HepG2 (cell line): ENCODE results near the gene MSI2. TPM values are rescaled to one million over a fixed set of nuclear protein-coding genes. Genes with fewer than 3 reads are reported as not detected.

Source experiments
- MAFK ChIP-seq, 2 experiments: IDR thresholded peaks in 1 of 2; conservative IDR thresholded peaks in 1 of 2; 2 replicates each; pipeline ENCODE4 v1.6.1; 2011; ENCODE audit warnings: improper control_type of control experiment in 2 of 2, low read length in 2 of 2
- MZF1 ChIP-seq: sonication (generic); formaldehyde crosslinking; IDR thresholded peaks from 2 replicates; pipeline ENCODE4 v1.8.1; 2023; ENCODE audit warnings: mild to moderate bottlenecking, missing genetic modification reagents, borderline replicate concordance
- ZBTB7B ChIP-seq: sonication (generic); formaldehyde crosslinking; IDR thresholded peaks from 2 replicates; pipeline ENCODE4 v1.4.0; 2020; ENCODE audit warnings: missing genetic modification reagents
- ZFP62 ChIP-seq: sonication (generic); formaldehyde crosslinking; IDR thresholded peaks from 2 replicates; pipeline ENCODE4 v1.4.0; 2020; ENCODE audit warnings: missing genetic modification reagents
- ZNF33A ChIP-seq: sonication (generic); formaldehyde crosslinking; IDR thresholded peaks from 2 replicates; pipeline ENCODE4 v1.5.1; 2020; ENCODE audit warnings: missing genetic modification reagents, mild to moderate bottlenecking, moderate library complexity, borderline replicate concordance
- ZNF775 ChIP-seq: sonication (generic); formaldehyde crosslinking; IDR thresholded peaks from 2 replicates; pipeline ENCODE4 v1.4.0; 2020; ENCODE audit warnings: missing genetic modification reagents, mild to moderate bottlenecking, moderate library complexity, borderline replicate concordance
- ZSCAN31 ChIP-seq: sonication (generic); formaldehyde crosslinking; IDR thresholded peaks from 2 replicates; pipeline ENCODE4 v1.5.0; 2020; ENCODE audit warnings: low read depth, mild to moderate bottlenecking, missing genetic modification reagents
- polyA plus RNA-seq, 8 experiments: library from polyadenylated mRNA; depleted of rRNA in 3 of 8; stranded (reverse) in 7 of 8; unstranded in 1 of 8; fragments of >200 nt; fragmentation: Illumina TruSeq in 4 of 8; extraction: Trizol in 4 of 8; gene quantifications; 2 replicates each; pipeline versions ENCODE4 v1.2.1 to v1.2.3, GENCODE V29; 2011 to 2016; ENCODE audit warnings: low read depth in 4 of 8, missing spikeins in 1 of 8, mixed read lengths in 1 of 8; ENCODE audit not compliant: insufficient read depth in 1 of 8
- total RNA-seq, 5 experiments: library from RNA; depleted of rRNA; stranded (reverse); fragments of >200 nt; fragmentation: Illumina TruSeq; extraction: Trizol; gene quantifications; 2 replicates each; pipeline ENCODE4 v1.2.3, GENCODE V29; 2016; ENCODE audit warnings: low read depth in 1 of 5
- TF ChIP-seq, protein P1 (sequence below): sonication (generic); formaldehyde crosslinking; IDR thresholded peaks from 2 replicates; pipeline ENCODE4 v1.5.0; 2020; ENCODE audit warnings: missing genetic modification reagents
- TF ChIP-seq, protein P2 (sequence below): sonication (generic); formaldehyde crosslinking; IDR thresholded peaks from 2 replicates; pipeline ENCODE4 v1.5.0; 2020; ENCODE audit warnings: mild to moderate bottlenecking, missing genetic modification reagents, borderline replicate concordance
- TF ChIP-seq, protein P3 (sequence below): sonication (generic); formaldehyde crosslinking; IDR thresholded peaks from 2 replicates; pipeline ENCODE4 v1.4.0; 2020; ENCODE audit warnings: missing genetic modification reagents, borderline replicate concordance
- TF ChIP-seq, protein P4 (sequence below), 2 experiments: sonication (generic) in 1 of 2; formaldehyde crosslinking in 1 of 2; IDR thresholded peaks; 2 replicates each; pipeline versions ENCODE4 v1.4.0 to v1.6.1; 2018 to 2020; ENCODE audit warnings: missing genetic modification reagents in 2 of 2, borderline replicate concordance in 1 of 2, low read depth in 1 of 2, mild to moderate bottlenecking in 1 of 2, missing biosample characterization in 1 of 2
- TF ChIP-seq, protein P5 (sequence below): IDR thresholded peaks from 2 replicates; pipeline ENCODE4 v1.6.1; 2018; ENCODE audit warnings: missing genetic modification reagents
- TF ChIP-seq, protein P6 (sequence below): sonication (generic); formaldehyde crosslinking; IDR thresholded peaks from 2 replicates; pipeline ENCODE4 v1.4.0; 2020; ENCODE audit warnings: missing genetic modification reagents
- TF ChIP-seq, protein P7 (sequence below): sonication (generic); formaldehyde crosslinking; IDR thresholded peaks from 2 replicates; pipeline ENCODE4 v1.4.0; 2020; ENCODE audit warnings: mild to moderate bottlenecking, missing genetic modification reagents

The MSI2 gene
- total and polyA plus RNA-seq, 2 of the 13 experiments (the other 11 are each of a cell fraction or from before 2014, with no cell fraction given), result 77.5 to 78.4 TPM

DNA sequence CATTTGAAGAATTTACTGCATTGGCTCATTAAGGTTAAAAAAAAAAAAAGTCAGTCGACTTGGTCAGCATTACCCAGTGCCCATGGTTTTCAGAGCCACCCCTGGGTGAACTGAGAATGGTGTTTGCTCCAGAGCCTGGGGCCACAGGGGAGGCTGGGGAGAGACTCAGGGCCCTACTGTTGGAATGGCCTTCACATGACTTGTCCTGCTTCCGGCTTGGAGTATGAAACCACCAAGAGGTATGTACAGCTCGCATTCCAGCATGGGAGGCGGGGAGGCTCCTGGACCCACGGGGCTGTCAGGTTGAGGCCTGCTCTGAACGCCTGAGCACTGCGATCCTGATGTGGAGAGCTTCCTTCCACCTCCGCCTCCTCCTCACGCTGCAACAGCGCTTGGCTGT, 36.8 kb downstream of the MSI2 start (continued):
- TF ChIP-seq, protein P1, sequence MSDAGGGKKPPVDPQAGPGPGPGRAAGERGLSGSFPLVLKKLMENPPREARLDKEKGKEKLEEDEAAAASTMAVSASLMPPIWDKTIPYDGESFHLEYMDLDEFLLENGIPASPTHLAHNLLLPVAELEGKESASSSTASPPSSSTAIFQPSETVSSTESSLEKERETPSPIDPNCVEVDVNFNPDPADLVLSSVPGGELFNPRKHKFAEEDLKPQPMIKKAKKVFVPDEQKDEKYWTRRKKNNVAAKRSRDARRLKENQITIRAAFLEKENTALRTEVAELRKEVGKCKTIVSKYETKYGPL (CRISPR knock-in tag), result no peak
- 0 out of 2 replicates have a peak, but pooled peaks have one; percentile 30 for TF ChIP-seq ZBTB7B (CRISPR knock-in tag)
- TF ChIP-seq ZFP62, result no peak
- TF ChIP-seq, protein P2, sequence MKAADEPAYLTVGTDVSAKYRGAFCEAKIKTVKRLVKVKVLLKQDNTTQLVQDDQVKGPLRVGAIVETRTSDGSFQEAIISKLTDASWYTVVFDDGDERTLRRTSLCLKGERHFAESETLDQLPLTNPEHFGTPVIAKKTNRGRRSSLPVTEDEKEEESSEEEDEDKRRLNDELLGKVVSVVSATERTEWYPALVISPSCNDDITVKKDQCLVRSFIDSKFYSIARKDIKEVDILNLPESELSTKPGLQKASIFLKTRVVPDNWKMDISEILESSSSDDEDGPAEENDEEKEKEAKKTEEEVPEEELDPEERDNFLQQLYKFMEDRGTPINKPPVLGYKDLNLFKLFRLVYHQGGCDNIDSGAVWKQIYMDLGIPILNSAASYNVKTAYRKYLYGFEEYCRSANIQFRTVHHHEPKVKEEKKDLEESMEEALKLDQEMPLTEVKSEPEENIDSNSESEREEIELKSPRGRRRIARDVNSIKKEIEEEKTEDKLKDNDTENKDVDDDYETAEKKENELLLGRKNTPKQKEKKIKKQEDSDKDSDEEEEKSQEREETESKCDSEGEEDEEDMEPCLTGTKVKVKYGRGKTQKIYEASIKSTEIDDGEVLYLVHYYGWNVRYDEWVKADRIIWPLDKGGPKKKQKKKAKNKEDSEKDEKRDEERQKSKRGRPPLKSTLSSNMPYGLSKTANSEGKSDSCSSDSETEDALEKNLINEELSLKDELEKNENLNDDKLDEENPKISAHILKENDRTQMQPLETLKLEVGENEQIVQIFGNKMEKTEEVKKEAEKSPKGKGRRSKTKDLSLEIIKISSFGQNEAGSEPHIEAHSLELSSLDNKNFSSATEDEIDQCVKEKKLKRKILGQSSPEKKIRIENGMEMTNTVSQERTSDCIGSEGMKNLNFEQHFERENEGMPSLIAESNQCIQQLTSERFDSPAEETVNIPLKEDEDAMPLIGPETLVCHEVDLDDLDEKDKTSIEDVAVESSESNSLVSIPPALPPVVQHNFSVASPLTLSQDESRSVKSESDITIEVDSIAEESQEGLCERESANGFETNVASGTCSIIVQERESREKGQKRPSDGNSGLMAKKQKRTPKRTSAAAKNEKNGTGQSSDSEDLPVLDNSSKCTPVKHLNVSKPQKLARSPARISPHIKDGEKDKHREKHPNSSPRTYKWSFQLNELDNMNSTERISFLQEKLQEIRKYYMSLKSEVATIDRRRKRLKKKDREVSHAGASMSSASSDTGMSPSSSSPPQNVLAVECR (CRISPR knock-in tag), result peak; percentile 65; the same call in 1 of the 2 replicates
- TF ChIP-seq, protein P3, sequence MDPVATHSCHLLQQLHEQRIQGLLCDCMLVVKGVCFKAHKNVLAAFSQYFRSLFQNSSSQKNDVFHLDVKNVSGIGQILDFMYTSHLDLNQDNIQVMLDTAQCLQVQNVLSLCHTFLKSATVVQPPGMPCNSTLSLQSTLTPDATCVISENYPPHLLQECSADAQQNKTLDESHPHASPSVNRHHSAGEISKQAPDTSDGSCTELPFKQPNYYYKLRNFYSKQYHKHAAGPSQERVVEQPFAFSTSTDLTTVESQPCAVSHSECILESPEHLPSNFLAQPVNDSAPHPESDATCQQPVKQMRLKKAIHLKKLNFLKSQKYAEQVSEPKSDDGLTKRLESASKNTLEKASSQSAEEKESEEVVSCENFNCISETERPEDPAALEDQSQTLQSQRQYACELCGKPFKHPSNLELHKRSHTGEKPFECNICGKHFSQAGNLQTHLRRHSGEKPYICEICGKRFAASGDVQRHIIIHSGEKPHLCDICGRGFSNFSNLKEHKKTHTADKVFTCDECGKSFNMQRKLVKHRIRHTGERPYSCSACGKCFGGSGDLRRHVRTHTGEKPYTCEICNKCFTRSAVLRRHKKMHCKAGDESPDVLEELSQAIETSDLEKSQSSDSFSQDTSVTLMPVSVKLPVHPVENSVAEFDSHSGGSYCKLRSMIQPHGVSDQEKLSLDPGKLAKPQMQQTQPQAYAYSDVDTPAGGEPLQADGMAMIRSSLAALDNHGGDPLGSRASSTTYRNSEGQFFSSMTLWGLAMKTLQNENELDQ (CRISPR knock-in tag), result no peak
- TF ChIP-seq ZSCAN31 (CRISPR knock-in tag), result no peak
- TF ChIP-seq ZNF775 (CRISPR knock-in tag), result no peak
- TF ChIP-seq, protein P4, sequence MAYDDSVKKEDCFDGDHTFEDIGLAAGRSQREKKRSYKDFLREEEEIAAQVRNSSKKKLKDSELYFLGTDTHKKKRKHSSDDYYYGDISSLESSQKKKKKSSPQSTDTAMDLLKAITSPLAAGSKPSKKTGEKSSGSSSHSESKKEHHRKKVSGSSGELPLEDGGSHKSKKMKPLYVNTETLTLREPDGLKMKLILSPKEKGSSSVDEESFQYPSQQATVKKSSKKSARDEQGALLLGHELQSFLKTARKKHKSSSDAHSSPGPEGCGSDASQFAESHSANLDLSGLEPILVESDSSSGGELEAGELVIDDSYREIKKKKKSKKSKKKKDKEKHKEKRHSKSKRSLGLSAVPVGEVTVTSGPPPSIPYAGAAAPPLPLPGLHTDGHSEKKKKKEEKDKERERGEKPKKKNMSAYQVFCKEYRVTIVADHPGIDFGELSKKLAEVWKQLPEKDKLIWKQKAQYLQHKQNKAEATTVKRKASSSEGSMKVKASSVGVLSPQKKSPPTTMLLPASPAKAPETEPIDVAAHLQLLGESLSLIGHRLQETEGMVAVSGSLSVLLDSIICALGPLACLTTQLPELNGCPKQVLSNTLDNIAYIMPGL (CRISPR knock-in tag; IDR thresholded peaks at IDR 0.05; ENCODE audit: borderline replicate concordance in 1 of 2, low read depth in 1 of 2), result peak; percentile 25 to 47; a peak in 2 of 4 replicates
- TF ChIP-seq, protein P5, sequence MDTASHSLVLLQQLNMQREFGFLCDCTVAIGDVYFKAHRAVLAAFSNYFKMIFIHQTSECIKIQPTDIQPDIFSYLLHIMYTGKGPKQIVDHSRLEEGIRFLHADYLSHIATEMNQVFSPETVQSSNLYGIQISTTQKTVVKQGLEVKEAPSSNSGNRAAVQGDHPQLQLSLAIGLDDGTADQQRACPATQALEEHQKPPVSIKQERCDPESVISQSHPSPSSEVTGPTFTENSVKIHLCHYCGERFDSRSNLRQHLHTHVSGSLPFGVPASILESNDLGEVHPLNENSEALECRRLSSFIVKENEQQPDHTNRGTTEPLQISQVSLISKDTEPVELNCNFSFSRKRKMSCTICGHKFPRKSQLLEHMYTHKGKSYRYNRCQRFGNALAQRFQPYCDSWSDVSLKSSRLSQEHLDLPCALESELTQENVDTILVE (CRISPR knock-in tag), result no peak
- TF ChIP-seq MAFK (conservative IDR thresholded peaks at IDR 0.05 in 1 of 2, IDR thresholded peaks at IDR 0.05 in 1 of 2; ENCODE audit: low read length in 2 of 2), result no peak
- TF ChIP-seq, protein P6, sequence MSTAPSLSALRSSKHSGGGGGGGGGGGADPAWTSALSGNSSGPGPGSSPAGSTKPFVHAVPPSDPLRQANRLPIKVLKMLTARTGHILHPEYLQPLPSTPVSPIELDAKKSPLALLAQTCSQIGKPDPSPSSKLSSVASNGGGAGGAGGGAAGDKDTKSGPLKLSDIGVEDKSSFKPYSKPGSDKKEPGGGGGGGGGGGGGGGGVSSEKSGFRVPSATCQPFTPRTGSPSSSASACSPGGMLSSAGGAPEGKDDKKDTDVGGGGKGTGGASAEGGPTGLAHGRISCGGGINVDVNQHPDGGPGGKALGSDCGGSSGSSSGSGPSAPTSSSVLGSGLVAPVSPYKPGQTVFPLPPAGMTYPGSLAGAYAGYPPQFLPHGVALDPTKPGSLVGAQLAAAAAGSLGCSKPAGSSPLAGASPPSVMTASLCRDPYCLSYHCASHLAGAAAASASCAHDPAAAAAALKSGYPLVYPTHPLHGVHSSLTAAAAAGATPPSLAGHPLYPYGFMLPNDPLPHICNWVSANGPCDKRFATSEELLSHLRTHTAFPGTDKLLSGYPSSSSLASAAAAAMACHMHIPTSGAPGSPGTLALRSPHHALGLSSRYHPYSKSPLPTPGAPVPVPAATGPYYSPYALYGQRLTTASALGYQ, result no peak
- TF ChIP-seq, protein P7, sequence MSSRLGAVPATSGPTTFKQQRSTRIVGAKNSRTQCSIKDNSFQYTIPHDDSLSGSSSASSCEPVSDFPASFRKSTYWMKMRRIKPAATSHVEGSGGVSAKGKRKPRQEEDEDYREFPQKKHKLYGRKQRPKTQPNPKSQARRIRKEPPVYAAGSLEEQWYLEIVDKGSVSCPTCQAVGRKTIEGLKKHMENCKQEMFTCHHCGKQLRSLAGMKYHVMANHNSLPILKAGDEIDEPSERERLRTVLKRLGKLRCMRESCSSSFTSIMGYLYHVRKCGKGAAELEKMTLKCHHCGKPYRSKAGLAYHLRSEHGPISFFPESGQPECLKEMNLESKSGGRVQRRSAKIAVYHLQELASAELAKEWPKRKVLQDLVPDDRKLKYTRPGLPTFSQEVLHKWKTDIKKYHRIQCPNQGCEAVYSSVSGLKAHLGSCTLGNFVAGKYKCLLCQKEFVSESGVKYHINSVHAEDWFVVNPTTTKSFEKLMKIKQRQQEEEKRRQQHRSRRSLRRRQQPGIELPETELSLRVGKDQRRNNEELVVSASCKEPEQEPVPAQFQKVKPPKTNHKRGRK (CRISPR knock-in tag), result no peak
- TF ChIP-seq ZNF33A (CRISPR knock-in tag), result no peak
- TF ChIP-seq MZF1, result no peak
